Neural cell (in vitro differentiated cells): ENCODE data around the gene NTHL1.

ENCODE experiments used
- CTCF ChIP-seq: fragments of 450-650 bp; IDR thresholded peaks from 2 replicates; pipeline ENCODE4 v1.5.1; 2014; ENCODE audit warnings: antibody characterized with exemption, mild to moderate bottlenecking, moderate library complexity; ENCODE audit not compliant: poor library complexity, severe bottlenecking
- TF ChIP-seq, protein P1 (sequence below): IDR thresholded peaks from 2 replicates; pipeline ENCODE4 v1.6.1; 2012; ENCODE audit warnings: borderline replicate concordance

DNA sequence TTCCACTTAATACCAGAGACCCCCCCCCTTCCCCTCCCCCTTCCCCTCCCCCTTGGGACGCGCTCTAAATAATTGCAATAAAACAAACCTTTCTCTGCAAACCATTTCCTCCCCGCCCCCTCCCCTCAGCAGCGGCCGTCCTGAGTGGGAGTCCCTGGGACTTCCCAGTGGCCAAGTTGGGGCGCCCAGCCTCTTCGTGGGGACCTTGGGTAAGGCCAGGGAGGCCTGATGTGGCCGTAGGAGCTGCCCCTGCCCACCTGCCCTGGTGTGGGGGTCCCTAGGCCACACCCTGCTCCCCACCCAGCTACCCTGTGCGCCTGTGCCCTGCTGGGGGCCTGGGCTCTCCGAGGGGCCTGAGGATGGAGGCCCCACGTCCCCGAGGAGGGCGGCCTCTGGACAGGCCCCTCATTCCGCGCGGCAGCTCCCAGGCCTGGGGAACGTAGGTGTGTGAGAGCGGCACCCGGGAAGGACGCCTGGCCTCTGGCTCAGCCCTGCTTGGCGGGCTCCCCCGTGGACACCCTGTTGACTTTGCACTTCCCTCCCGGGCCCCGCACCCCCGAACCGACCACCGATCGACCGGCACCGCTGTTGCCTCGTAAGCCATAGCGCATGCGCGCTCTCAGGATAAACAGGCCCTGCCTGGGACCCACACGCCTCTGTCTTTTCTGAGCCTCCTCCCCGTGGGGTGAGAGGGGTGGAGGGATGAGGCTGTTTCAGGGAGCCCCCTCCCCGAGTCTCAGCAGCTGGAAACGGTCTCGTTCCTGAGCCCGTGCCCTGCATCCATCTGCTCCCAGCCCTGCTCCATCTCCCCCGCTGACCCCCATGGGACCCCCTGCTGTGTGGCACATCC, 9.0 kb downstream of the NTHL1 start:
- TF ChIP-seq CTCF, result no peak
- TF ChIP-seq, protein P1, sequence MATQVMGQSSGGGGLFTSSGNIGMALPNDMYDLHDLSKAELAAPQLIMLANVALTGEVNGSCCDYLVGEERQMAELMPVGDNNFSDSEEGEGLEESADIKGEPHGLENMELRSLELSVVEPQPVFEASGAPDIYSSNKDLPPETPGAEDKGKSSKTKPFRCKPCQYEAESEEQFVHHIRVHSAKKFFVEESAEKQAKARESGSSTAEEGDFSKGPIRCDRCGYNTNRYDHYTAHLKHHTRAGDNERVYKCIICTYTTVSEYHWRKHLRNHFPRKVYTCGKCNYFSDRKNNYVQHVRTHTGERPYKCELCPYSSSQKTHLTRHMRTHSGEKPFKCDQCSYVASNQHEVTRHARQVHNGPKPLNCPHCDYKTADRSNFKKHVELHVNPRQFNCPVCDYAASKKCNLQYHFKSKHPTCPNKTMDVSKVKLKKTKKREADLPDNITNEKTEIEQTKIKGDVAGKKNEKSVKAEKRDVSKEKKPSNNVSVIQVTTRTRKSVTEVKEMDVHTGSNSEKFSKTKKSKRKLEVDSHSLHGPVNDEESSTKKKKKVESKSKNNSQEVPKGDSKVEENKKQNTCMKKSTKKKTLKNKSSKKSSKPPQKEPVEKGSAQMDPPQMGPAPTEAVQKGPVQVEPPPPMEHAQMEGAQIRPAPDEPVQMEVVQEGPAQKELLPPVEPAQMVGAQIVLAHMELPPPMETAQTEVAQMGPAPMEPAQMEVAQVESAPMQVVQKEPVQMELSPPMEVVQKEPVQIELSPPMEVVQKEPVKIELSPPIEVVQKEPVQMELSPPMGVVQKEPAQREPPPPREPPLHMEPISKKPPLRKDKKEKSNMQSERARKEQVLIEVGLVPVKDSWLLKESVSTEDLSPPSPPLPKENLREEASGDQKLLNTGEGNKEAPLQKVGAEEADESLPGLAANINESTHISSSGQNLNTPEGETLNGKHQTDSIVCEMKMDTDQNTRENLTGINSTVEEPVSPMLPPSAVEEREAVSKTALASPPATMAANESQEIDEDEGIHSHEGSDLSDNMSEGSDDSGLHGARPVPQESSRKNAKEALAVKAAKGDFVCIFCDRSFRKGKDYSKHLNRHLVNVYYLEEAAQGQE, result no peak
